Measurements from ENCODE around the gene AHCYL1. TPM values are rescaled to one million over a fixed set of nuclear protein-coding genes. Genes with fewer than 3 reads are reported as not detected.
"Not testable (repeated sequence)": the region's sequence is repeated elsewhere in the genome, so short reads cannot be mapped to it uniquely, and the experiment has no call there.

The AHCYL1 gene
- total and polyA plus RNA-seq, 10 of the 15 experiments (the other 5 are each of a cell fraction or from before 2014, with no cell fraction given), result 24.7 to 73.6 (median 46.8) TPM

DNA sequence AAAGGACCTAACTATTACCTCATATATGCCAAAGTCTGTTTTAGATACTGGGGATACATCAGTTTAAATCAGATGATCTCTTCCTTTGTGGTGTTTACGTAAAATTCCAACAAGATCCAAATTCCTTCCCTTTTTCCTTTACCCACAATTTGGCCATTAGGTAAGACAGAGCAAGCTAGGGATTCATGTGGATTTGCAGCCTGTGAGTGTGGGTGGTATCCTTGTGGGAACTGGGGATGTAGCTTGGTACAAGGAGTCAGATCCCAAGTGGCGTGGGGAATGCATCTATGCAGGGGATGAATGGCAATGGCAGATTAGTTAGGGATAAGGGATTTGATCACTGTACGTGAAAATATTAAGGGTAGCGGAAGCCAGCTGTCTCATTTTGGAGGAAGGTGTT lies 40.0 kb downstream of the AHCYL1 start:
- POLR2A ChIA-PET, result interaction anchor here (1.7 kb wide), 1 partner anchor 10 kb away, joined by 5 read pairs; the partner anchor contains the start of gene STRIP1
- intact Hi-C loops (cut with micrococcal nuclease; ENCODE audit: unreplicated experiment), result no loop called here

GRCh38 chr1:110030687-110031086 lies 46.1 kb downstream of the AHCYL1 start:
- H3K36me3 ChIP-seq (ENCODE audit: control insufficient read depth in 2 of 2, insufficient read depth in 2 of 2, low read length in 1 of 2); BruUV-seq (replicated peaks); intact Hi-C loops (cut with micrococcal nuclease; ENCODE audit: unreplicated experiment); ATAC-seq; DNase-seq (ENCODE audit: low read depth, low spot score); H3K9ac ChIP-seq (ENCODE audit: control insufficient read depth, insufficient read depth, low read length); FAIRE-seq; H4K20me1 ChIP-seq (ENCODE audit: control insufficient read depth, insufficient read depth); H3K9me3 ChIP-seq (replicated peaks; ENCODE audit: control insufficient read depth, insufficient read depth, low read length); in situ Hi-C loops (cut with MboI); H3K4me3 ChIP-seq; H3K27ac ChIP-seq (ENCODE audit: control insufficient read depth, insufficient read depth); H3K27me3 ChIP-seq (replicated peaks in 1 of 2; ENCODE audit: control insufficient read depth in 2 of 2, insufficient read depth in 2 of 2, low read length in 1 of 2): not testable (repeated sequence)
- Histone ChIP-seq H2AFZ (ENCODE audit: control insufficient read depth, low read depth, low read length) (peak overlapping the region; percentile 96), H3K4me1 (ENCODE audit: control insufficient read depth, insufficient read depth, low read length) (peaks cover 12% of the 10 kb centered on the region), H3K4me2 (ENCODE audit: control insufficient read depth, insufficient read depth) (peak overlapping the region; percentile 19; the same call in 1 of the 2 replicates), H3K79me2 (ENCODE audit: control insufficient read depth, insufficient read depth, low read length) (peaks cover 13% of the 10 kb centered on the region)
- SMC1A ChIA-PET (ENCODE audit: uncharacterized antibody, unreplicated experiment), result interaction anchor here (1.0 to 2.4 kb wide), 13 partner anchors 9 to 484 kb away, joined by 3 to 12 read pairs (median 4); partner anchors contain the start of gene AHCYL1
- CTCF ChIA-PET, result interaction anchor here (0.6 to 5.3 kb wide), 28 partner anchors 9 to 484 kb away, joined by 3 to 57 read pairs (median 8); partner anchors contain the start of genes AHCYL1, AMPD2 and GNAT2
- 54% methylated on average over 4 of the region's 4 CpGs for WGBS (ENCODE audit: insufficient coverage, insufficient replicate concordance, low lambda C conversion rate, missing lambda C conversion rate)
- POLR2A ChIA-PET, result interaction anchor here (0.7 kb wide), 1 partner anchor 460 kb away, joined by 7 read pairs; no protein-coding TSS in a partner anchor
- RAD21 ChIA-PET (ENCODE audit: unreplicated experiment), result interaction anchor here (1.2 to 2.6 kb wide), 5 partner anchors 29 to 485 kb away, joined by 3 to 14 read pairs (median 8); partner anchors contain the start of gene AHCYL1

More for the DNA sequence above, 40.0 kb downstream of the AHCYL1 start:
- Histone ChIP-seq H3K9ac (ENCODE audit: control insufficient read depth, insufficient read depth, low read length) (no peak overlapping the region), H3K27me3 (replicated peaks in 1 of 2; ENCODE audit: control insufficient read depth in 2 of 2, insufficient read depth in 2 of 2, low read length in 1 of 2) (no peaks in the 10 kb centered on the region), H2AFZ (ENCODE audit: control insufficient read depth, low read depth, low read length) (no peak overlapping the region), H3K36me3 (ENCODE audit: control insufficient read depth in 2 of 2, insufficient read depth in 2 of 2, low read length in 1 of 2) (peaks cover 0 to 25% of the 10 kb centered on the region in 2 experiments), H4K20me1 (ENCODE audit: control insufficient read depth, insufficient read depth) (no peaks in the 10 kb centered on the region), H3K4me1 (ENCODE audit: control insufficient read depth, insufficient read depth, low read length) (no peaks in the 10 kb centered on the region), H3K79me2 (ENCODE audit: control insufficient read depth, insufficient read depth, low read length) (no peaks in the 10 kb centered on the region), H3K27ac (ENCODE audit: control insufficient read depth, insufficient read depth) (no peak overlapping the region), H3K4me2 (ENCODE audit: control insufficient read depth, insufficient read depth) (no peak overlapping the region), H3K4me3 (no peak overlapping the region), H3K9me3 (replicated peaks; ENCODE audit: control insufficient read depth, insufficient read depth, low read length) (no peaks in the 10 kb centered on the region)
- no TSS peak for BruUV-seq (replicated peaks)
- DNase-seq (ENCODE audit: low read depth, low spot score), result no peak
- in situ Hi-C loops (cut with MboI), result no loop called here
- no peak for ATAC-seq
- no peak for FAIRE-seq
- 99% methylated on average over 4 of the region's 4 CpGs for WGBS (ENCODE audit: insufficient coverage, insufficient replicate concordance, low lambda C conversion rate, missing lambda C conversion rate)
- ChIA-PET SMC1A (ENCODE audit: uncharacterized antibody, unreplicated experiment) (interaction anchor here (0.6 to 1.7 kb wide), 3 partner anchors 21 to 40 kb away, joined by 3 to 6 read pairs (median 3); partner anchors contain the start of gene AHCYL1), CTCF (interaction anchor here (0.9 to 2.4 kb wide), 3 partner anchors 12 to 41 kb away, joined by 3 to 8 read pairs (median 4); no protein-coding TSS in a partner anchor), RAD21 (ENCODE audit: unreplicated experiment) (interaction anchor here (1.7 kb wide), 1 partner anchor 13 kb away, joined by 4 read pairs; no protein-coding TSS in a partner anchor)
- TF ChIP-seq ZZZ3 (IDR thresholded peaks at IDR 0.05; ENCODE audit: control insufficient read depth, insufficient read length, low read depth), result no peak
- TF ChIP-seq RCOR1 (conservative IDR thresholded peaks at IDR 0.05; ENCODE audit: low read depth, low read length), result no peak
- TF ChIP-seq EP300 (IDR thresholded peaks at IDR 0.05; ENCODE audit: borderline replicate concordance in 1 of 2, control insufficient read depth in 1 of 2, low read depth in 2 of 2, low read length in 2 of 2), result no peak
- no peak for TF ChIP-seq BHLHE40 (IDR thresholded peaks at IDR 0.05; ENCODE audit: borderline replicate concordance in 1 of 2, low read depth in 2 of 2, low read length in 1 of 2)
- no peak for TF ChIP-seq BACH1 (IDR thresholded peaks at IDR 0.05; ENCODE audit: borderline replicate concordance)
- TF ChIP-seq RAD51 (IDR thresholded peaks at IDR 0.05), result no peak
- TF ChIP-seq TCF7 (IDR thresholded peaks at IDR 0.05; ENCODE audit: borderline replicate concordance), result no peak
- no peak for TF ChIP-seq PAX8 (IDR thresholded peaks at IDR 0.05)
- no peak for TF ChIP-seq KLF5 (IDR thresholded peaks at IDR 0.05; ENCODE audit: partially characterized antibody)
- no peak for TF ChIP-seq EZH2 (IDR thresholded peaks at IDR 0.05; ENCODE audit: borderline replicate concordance, control insufficient read depth, low read depth, low read length)
- no peak for TF ChIP-seq BCLAF1 (IDR thresholded peaks at IDR 0.05)
- no peak for TF ChIP-seq POLR2A (IDR thresholded peaks at IDR 0.05; ENCODE audit: low read depth, low read length)
- no peak for TF ChIP-seq CEBPB (IDR thresholded peaks at IDR 0.05; ENCODE audit: borderline replicate concordance in 1 of 2, low read depth in 2 of 2, low read length in 2 of 2)

Measured in GM12878 (cell line).